HEK293 (cell line): ENCODE measurements around the gene CUTC.

Source experiments
- ATF2 ChIP-seq: fragments of 450-650 bp; formaldehyde crosslinking; IDR thresholded peaks from 2 replicates; pipeline ENCODE4 v1.5.1; 2016; ENCODE audit warnings: missing biosample characterization, missing genetic modification characterization, low read depth
- GFI1B ChIP-seq: fragments of 450-650 bp; formaldehyde crosslinking; IDR thresholded peaks from 2 replicates; pipeline ENCODE4 v1.5.1; 2016; ENCODE audit warnings: missing biosample characterization, missing genetic modification characterization
- GLIS2 ChIP-seq: fragments of 450-650 bp; formaldehyde crosslinking; IDR thresholded peaks from 2 replicates; pipeline ENCODE4 v1.5.1; 2016; ENCODE audit warnings: missing biosample characterization, missing genetic modification characterization
- HOXC10 ChIP-seq: sonication (generic); formaldehyde crosslinking; IDR thresholded peaks from 2 replicates; pipeline ENCODE4 v1.8.1; 2023; ENCODE audit warnings: mild to moderate bottlenecking, missing genetic modification reagents
- OVOL3 ChIP-seq: fragments of 450-650 bp; formaldehyde crosslinking; IDR thresholded peaks from 2 replicates; pipeline ENCODE4 v1.5.1; 2016; ENCODE audit warnings: missing biosample characterization, missing genetic modification characterization
- SP7 ChIP-seq: fragments of 450-650 bp; formaldehyde crosslinking; IDR thresholded peaks from 2 replicates; pipeline ENCODE4 v1.5.1; 2016; ENCODE audit warnings: missing biosample characterization, missing genetic modification characterization
- TRIM28 ChIP-seq: IDR thresholded peaks from 2 replicates; pipeline ENCODE4 v1.6.1; 2011; ENCODE audit warnings: low read length, control low read depth, borderline replicate concordance
- YY1 ChIP-seq: fragments of 450-650 bp; formaldehyde crosslinking; IDR thresholded peaks from 2 replicates; pipeline ENCODE4 v1.5.1; 2018; ENCODE audit warnings: missing biosample characterization, missing genetic modification characterization
- ZBTB21 ChIP-seq: fragments of 450-650 bp; formaldehyde crosslinking; IDR thresholded peaks from 2 replicates; pipeline ENCODE4 v1.5.1; 2017; ENCODE audit warnings: missing biosample characterization, missing genetic modification characterization
- ZBTB48 ChIP-seq: fragments of 450-650 bp; formaldehyde crosslinking; IDR thresholded peaks from 2 replicates; pipeline ENCODE4 v1.5.1; 2016; ENCODE audit warnings: missing biosample characterization, missing genetic modification characterization
- ZBTB8A ChIP-seq: fragments of 450-650 bp; formaldehyde crosslinking; IDR thresholded peaks from 2 replicates; pipeline ENCODE4 v1.5.1; 2016; ENCODE audit warnings: missing biosample characterization, missing genetic modification characterization
- ZFHX2 ChIP-seq: fragments of 450-650 bp; formaldehyde crosslinking; conservative IDR thresholded peaks from 2 replicates; pipeline ENCODE4 v1.5.1; 2016; ENCODE audit warnings: missing biosample characterization, missing genetic modification characterization
- ZFP3 ChIP-seq: fragments of 450-650 bp; formaldehyde crosslinking; IDR thresholded peaks from 2 replicates; pipeline ENCODE4 v1.5.1; 2016; ENCODE audit warnings: low read depth, missing biosample characterization, missing genetic modification characterization
- ZFP69B ChIP-seq: fragments of 450-650 bp; formaldehyde crosslinking; IDR thresholded peaks from 2 replicates; pipeline ENCODE4 v1.5.1; 2016; ENCODE audit warnings: missing biosample characterization, missing genetic modification characterization
- ZNF157 ChIP-seq: fragments of 450-650 bp; formaldehyde crosslinking; IDR thresholded peaks from 2 replicates; pipeline ENCODE4 v1.5.1; 2016; ENCODE audit warnings: missing biosample characterization, missing genetic modification characterization
- ZNF175 ChIP-seq: fragments of 450-650 bp; formaldehyde crosslinking; IDR thresholded peaks from 2 replicates; pipeline ENCODE4 v1.5.1; 2016; ENCODE audit warnings: missing biosample characterization, missing genetic modification characterization
- ZNF202 ChIP-seq: fragments of 450-650 bp; formaldehyde crosslinking; IDR thresholded peaks from 2 replicates; pipeline ENCODE4 v1.5.1; 2016; ENCODE audit warnings: missing biosample characterization, missing genetic modification characterization, borderline replicate concordance
- ZNF211 ChIP-seq: fragments of 450-650 bp; formaldehyde crosslinking; IDR thresholded peaks from 2 replicates; pipeline ENCODE4 v1.5.1; 2016; ENCODE audit warnings: low read depth, missing biosample characterization, missing genetic modification characterization
- ZNF274 ChIP-seq, 2 experiments: fragments of 200-500 bp in 1 of 2; fragments of 450-650 bp in 1 of 2; sonication (Bioruptor generic) in 1 of 2; formaldehyde crosslinking in 1 of 2; IDR thresholded peaks; 2 replicates each; pipeline versions ENCODE4 v1.5.1 to v1.6.1; 2014 to 2016; ENCODE audit warnings: borderline replicate concordance in 1 of 2, inconsistent platforms in 1 of 2, low read length in 1 of 2, missing biosample characterization in 1 of 2, missing genetic modification characterization in 1 of 2
- ZNF302 ChIP-seq: fragments of 450-650 bp; formaldehyde crosslinking; IDR thresholded peaks from 2 replicates; pipeline ENCODE4 v1.5.1; 2016; ENCODE audit warnings: missing biosample characterization, missing genetic modification characterization, low read depth
- ZNF514 ChIP-seq: fragments of 450-650 bp; formaldehyde crosslinking; IDR thresholded peaks from 2 replicates; pipeline ENCODE4 v1.5.1; 2016; ENCODE audit warnings: missing biosample characterization, missing genetic modification characterization
- ZNF610 ChIP-seq: fragments of 450-650 bp; formaldehyde crosslinking; IDR thresholded peaks from 2 replicates; pipeline ENCODE4 v1.5.1; 2016; ENCODE audit warnings: missing biosample characterization, missing genetic modification characterization, borderline replicate concordance
- ZNF621 ChIP-seq: fragments of 450-650 bp; formaldehyde crosslinking; IDR thresholded peaks from 2 replicates; pipeline ENCODE4 v1.5.1; 2017; ENCODE audit warnings: missing biosample characterization, missing genetic modification characterization
- ZNF677 ChIP-seq: fragments of 450-650 bp; IDR thresholded peaks from 2 replicates; pipeline ENCODE4 v1.5.0; 2018; ENCODE audit warnings: missing biosample characterization, mild to moderate bottlenecking, missing genetic modification characterization, moderate library complexity
- ZNF704 ChIP-seq: fragments of 450-650 bp; formaldehyde crosslinking; IDR thresholded peaks from 2 replicates; pipeline ENCODE4 v1.5.1; 2016; ENCODE audit warnings: missing biosample characterization, missing genetic modification characterization
- ZNF747 ChIP-seq: fragments of 450-650 bp; formaldehyde crosslinking; IDR thresholded peaks from 2 replicates; pipeline ENCODE4 v1.5.1; 2016; ENCODE audit warnings: missing biosample characterization, missing genetic modification characterization
- ZNF837 ChIP-seq: fragments of 450-650 bp; formaldehyde crosslinking; IDR thresholded peaks from 2 replicates; pipeline ENCODE4 v1.5.1; 2016; ENCODE audit warnings: missing biosample characterization, missing genetic modification characterization
- ZNF843 ChIP-seq: fragments of 450-650 bp; formaldehyde crosslinking; IDR thresholded peaks from 2 replicates; pipeline ENCODE4 v1.5.1; 2016; ENCODE audit warnings: missing biosample characterization, missing genetic modification characterization
- TF ChIP-seq, protein P1 (sequence below): fragments of 450-650 bp; formaldehyde crosslinking; IDR thresholded peaks from 2 replicates; pipeline ENCODE4 v1.5.1; 2016; ENCODE audit warnings: missing biosample characterization, missing genetic modification characterization
- TF ChIP-seq, protein P2 (sequence below): fragments of 450-650 bp; formaldehyde crosslinking; IDR thresholded peaks from 2 replicates; pipeline ENCODE4 v1.5.1; 2016; ENCODE audit warnings: missing biosample characterization, missing genetic modification characterization
- TF ChIP-seq, protein P3 (sequence below): fragments of 450-650 bp; formaldehyde crosslinking; IDR thresholded peaks from 2 replicates; pipeline ENCODE4 v1.5.1; 2016; ENCODE audit warnings: missing biosample characterization, missing genetic modification characterization
- TF ChIP-seq, protein P4 (sequence below): fragments of 450-650 bp; formaldehyde crosslinking; optimal IDR thresholded peaks from 2 replicates; pipeline ENCODE3; 2016; ENCODE audit warnings: missing biosample characterization, mild to moderate bottlenecking, missing genetic modification characterization

Gene CUTC

DNA sequence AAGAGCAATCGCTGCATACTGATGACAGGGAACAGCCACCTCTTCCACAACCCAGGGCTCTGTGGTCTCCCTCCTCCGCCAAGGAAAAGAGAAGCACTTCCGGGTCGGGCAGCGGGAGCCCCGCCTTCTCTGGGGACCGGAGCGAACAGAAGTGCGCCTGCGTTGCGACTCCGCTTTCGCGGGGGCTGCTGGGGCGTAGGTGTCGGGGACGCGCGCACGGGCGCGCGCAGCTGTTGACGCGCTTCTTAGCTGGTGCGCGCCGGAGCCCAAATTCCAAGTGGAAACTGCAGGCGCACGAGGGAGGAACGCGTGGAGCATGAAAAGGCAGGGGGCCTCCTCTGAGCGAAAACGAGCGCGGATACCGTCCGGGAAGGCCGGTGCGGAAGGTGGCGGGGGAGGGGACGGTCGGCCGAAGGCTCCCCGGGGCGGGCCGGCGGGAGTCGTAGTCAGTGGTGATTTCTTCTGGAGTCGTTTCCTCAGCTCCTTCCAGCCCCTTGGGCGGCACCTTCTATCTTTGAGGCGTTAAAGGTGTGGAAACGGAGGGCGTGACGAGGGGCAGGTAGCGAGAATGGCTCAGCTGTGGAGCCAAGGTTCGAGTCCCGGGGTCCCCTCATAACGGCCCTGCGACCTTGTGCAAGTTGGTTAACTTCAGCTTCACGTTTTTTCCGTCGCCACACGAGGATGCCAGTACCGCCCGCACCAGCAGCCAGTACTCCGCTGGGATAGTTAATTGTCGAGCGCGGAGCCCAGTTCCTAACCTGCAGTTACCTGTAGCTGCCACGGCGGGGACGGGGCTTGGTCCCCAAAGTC lies at the start of gene CUTC, which contains the start of gene COX15 (continued):
- TF ChIP-seq ZBTB48 (tag by site-specific recombination) (peak; percentile 61; the same call in 1 of the 2 replicates), ZNF747 (tag by site-specific recombination) (no peak), ATF2 (tag by site-specific recombination) (no peak), ZNF274 (IDR thresholded peaks at IDR 0.05; ENCODE audit: low read length) (no peak), ZNF274 (tag by site-specific recombination; IDR thresholded peaks at IDR 0.05; ENCODE audit: borderline replicate concordance) (no peak), ZNF843 (tag by site-specific recombination) (no peak), ZNF677 (tag by site-specific recombination) (no peak), ZNF704 (no peak), GLIS2 (tag by site-specific recombination) (peak; percentile 69; the same call in 1 of the 2 replicates), ZNF175 (tag by site-specific recombination) (no peak), ZNF302 (tag by site-specific recombination) (no peak), ZNF621 (tag by site-specific recombination) (no peak), GFI1B (tag by site-specific recombination) (0 out of 2 replicates have a peak, but pooled peaks have one; percentile 20), ZNF157 (tag by site-specific recombination) (no peak), ZNF211 (tag by site-specific recombination) (no peak), ZBTB21 (no peak), HOXC10 (no peak), ZNF202 (tag by site-specific recombination) (no peak), ZBTB8A (tag by site-specific recombination) (peak; percentile 78), SP7 (tag by site-specific recombination) (peak; percentile 42; the same call in 1 of the 2 replicates), YY1 (tag by site-specific recombination) (no peak), TRIM28 (peak; percentile 45; the same call in 1 of the 2 replicates), ZNF837 (no peak), OVOL3 (tag by site-specific recombination) (no peak), ZNF610 (tag by site-specific recombination) (0 out of 2 replicates have a peak, but pooled peaks have one; percentile 22), ZFHX2 (peak; percentile 88), ZFP69B (tag by site-specific recombination) (no peak), ZFP3 (tag by site-specific recombination) (no peak), ZNF514 (tag by site-specific recombination) (no peak)
- TF ChIP-seq, protein P1, sequence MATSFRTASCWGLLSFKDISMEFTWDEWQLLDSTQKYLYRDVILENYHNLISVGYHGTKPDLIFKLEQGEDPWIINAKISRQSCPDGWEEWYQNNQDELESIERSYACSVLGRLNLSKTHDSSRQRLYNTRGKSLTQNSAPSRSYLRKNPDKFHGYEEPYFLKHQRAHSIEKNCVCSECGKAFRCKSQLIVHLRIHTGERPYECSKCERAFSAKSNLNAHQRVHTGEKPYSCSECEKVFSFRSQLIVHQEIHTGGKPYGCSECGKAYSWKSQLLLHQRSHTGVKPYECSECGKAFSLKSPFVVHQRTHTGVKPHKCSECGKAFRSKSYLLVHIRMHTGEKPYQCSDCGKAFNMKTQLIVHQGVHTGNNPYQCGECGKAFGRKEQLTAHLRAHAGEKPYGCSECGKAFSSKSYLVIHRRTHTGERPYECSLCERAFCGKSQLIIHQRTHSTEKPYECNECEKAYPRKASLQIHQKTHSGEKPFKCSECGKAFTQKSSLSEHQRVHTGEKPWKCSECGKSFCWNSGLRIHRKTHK (tag by site-specific recombination) = no peak
- TF ChIP-seq, protein P2, sequence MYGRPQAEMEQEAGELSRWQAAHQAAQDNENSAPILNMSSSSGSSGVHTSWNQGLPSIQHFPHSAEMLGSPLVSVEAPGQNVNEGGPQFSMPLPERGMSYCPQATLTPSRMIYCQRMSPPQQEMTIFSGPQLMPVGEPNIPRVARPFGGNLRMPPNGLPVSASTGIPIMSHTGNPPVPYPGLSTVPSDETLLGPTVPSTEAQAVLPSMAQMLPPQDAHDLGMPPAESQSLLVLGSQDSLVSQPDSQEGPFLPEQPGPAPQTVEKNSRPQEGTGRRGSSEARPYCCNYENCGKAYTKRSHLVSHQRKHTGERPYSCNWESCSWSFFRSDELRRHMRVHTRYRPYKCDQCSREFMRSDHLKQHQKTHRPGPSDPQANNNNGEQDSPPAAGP (tag by site-specific recombination) = peak; percentile 27; the same call in 1 of the 2 replicates
- TF ChIP-seq, protein P3, sequence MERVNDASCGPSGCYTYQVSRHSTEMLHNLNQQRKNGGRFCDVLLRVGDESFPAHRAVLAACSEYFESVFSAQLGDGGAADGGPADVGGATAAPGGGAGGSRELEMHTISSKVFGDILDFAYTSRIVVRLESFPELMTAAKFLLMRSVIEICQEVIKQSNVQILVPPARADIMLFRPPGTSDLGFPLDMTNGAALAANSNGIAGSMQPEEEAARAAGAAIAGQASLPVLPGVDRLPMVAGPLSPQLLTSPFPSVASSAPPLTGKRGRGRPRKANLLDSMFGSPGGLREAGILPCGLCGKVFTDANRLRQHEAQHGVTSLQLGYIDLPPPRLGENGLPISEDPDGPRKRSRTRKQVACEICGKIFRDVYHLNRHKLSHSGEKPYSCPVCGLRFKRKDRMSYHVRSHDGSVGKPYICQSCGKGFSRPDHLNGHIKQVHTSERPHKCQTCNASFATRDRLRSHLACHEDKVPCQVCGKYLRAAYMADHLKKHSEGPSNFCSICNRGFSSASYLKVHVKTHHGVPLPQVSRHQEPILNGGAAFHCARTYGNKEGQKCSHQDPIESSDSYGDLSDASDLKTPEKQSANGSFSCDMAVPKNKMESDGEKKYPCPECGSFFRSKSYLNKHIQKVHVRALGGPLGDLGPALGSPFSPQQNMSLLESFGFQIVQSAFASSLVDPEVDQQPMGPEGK (tag by site-specific recombination) = peak; percentile 71
- TF ChIP-seq, protein P4, sequence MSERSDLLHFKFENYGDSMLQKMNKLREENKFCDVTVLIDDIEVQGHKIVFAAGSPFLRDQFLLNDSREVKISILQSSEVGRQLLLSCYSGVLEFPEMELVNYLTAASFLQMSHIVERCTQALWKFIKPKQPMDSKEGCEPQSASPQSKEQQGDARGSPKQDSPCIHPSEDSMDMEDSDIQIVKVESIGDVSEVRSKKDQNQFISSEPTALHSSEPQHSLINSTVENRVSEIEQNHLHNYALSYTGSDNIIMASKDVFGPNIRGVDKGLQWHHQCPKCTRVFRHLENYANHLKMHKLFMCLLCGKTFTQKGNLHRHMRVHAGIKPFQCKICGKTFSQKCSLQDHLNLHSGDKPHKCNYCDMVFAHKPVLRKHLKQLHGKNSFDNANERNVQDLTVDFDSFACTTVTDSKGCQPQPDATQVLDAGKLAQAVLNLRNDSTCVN = peak; percentile 100
